ENCODE measurements around the gene RETREG3.
"Not testable (repeated sequence)": the region's sequence is repeated elsewhere in the genome, so short reads cannot be mapped to it uniquely, and the experiment has no call there.

Gene RETREG3

DNA sequence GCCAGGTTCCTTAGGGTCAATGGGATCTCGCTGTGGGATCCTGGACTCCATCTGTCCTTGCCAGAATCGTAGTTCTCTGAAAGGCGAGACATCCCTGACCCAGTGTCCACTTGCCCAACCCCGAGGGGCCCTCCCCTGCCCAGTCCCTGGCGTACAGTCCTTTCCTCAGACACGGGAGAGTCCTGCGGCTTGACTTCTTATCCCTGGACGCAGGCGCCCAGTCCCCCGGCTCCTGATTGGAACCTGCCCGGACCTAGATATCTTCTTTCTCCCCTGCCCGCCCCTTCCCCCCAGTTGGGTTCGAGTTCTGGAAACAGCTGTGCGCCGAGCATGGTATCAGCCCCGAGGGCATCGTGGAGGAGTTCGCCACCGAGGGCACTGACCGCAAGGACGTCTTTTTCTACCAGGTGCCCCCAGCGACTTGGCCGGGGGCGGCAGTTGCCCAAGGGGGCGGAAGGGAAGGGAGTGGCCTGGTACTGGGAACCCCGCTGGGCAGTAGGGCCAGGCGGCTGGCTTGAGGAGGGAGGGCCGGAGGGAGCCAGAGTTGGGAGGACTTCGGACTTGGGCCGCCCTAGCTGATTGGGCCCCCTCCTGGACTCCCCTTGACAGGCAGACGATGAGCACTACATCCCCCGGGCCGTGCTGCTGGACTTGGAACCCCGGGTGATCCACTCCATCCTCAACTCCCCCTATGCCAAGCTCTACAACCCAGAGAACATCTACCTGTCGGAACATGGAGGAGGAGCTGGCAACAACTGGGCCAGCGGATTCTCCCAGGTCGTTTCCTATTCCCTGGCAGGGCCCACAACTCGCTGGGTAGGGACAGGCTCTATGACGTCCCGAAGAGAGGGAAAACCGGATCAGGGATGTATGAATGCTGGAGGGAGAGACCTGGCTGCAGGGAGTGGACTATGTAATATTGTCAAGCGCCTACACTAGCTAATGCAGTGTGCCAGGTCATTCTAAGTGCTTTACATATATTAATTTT is 934 bp upstream of the RETREG3 start:
- not testable (repeated sequence) for DNase-seq

DNA sequence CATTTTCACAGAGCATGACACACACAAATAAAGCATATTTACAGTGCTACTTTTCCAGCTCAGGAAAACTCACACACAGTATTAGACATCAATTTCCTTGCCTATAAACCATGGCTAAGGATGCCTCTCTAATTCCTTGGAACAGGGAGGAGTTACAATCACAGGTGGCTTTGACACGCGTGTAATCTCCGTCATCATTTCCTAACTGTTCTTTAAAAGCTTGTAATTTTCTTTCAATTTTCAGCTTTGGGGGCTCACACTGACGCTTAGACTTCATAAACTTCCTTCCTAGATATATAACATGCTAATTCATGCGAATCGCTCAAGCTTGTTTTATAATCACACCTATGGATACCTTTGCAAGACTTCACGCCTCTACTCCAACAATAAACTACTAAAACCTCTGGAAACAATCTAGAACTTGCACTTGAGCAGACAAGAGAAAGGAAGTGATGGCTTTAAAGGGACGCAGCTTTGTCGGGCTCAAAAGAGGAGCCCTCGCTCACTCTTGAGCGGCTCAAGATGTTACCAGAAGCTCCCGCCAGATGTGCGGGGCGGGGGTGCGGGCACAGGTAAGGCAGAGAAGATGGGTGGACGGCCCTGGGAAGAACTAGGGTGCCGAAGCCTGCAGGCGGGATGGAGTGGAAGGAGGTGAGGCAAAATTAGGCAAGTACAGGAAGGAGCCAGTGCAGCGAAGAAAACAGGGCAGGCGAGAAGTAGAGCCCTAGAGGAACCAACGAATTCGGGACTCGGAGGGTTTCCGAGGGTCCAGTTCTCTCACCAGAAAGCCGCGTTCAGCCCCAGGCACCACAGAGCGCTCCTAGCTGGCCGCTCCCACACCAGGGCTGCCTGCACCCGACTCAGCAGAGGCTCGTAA is 631 bp downstream of the RETREG3 start:
- DNase-seq: peak; percentile 17

GRCh38 chr17:42607769-42608168 is 1.4 kb downstream of the RETREG3 start:
- no peak for DNase-seq

DNA sequence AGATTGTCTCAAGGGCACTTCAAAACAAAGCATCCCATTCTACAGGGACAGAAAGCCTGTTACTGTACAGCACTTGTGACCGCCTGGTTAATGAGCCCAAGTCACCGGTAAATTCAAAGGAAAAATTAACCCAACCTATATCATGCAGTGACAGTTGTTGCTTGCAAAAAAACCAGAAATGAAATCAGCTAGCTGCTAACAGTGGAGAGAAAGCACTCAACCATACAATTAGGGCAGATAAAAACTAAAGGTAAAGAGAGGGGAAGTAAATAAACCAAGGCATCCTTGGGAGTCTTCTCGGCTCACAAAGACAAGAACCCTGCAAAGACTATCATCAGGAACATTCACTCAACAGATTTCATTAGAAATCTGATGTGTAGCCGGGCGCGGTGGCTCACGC is 5.9 kb downstream of the RETREG3 start:
- no peak for DNase-seq

GRCh38 chr17:42598905-42599304 is 10.3 kb downstream of the RETREG3 start:
- no peak for DNase-seq

DNA sequence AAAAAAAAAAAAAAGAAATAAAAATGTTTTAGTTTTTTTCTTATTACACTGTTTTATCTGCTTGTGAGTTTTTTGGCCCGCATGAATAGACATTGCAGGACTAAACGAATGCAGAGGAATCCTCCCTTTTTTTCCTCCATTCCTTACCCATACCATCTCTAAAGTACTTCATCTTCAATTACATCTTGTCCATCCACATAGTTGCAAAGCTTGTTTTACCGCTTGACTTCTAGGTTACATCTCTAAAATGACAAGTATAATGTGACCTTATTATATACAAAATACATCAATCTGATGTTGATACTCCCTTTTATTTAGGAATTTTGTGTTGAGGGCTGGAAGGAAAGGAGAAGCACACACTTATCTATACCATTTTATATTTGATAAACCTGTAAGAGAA is 12.8 kb downstream of the RETREG3 start:
- DNase-seq: no peak

GRCh38 chr17:42591411-42591810 is 17.8 kb downstream of the RETREG3 start:
- DNase-seq: no peak

DNA sequence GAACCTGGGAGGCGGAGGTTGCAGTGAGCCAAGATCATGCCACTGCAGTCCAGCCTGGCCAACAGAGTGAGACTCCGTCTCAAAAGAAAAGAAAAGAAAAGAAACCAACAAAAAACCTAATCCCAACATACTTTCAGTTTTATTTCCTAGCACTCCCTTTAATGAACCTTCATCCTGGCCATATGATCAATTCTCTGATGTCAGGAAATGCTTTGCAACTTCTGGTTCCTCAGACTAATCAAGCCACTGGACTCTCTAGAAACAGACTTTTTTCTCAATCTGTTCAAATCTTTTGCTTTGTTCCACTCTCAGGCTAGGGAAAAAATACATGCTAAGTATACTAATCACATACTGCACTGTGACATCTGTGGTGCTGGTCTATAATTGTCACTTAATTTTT is 18.3 kb downstream of the RETREG3 start:
- no peak for DNase-seq

GRCh38 chr17:42586514-42587230 is 22.5 kb downstream of the RETREG3 start:
- no peak for DNase-seq

- DNase-seq: no peak
These were observed 23.8 kb downstream of the RETREG3 start for GRCh38 chr17:42585353-42585752.

GRCh38 chr17:42584880-42585279 is 24.3 kb downstream of the RETREG3 start:
- no peak for DNase-seq

GRCh38 chr17:42581744-42582270 is 27.4 kb downstream of the RETREG3 start:
- DNase-seq: no peak

DNA sequence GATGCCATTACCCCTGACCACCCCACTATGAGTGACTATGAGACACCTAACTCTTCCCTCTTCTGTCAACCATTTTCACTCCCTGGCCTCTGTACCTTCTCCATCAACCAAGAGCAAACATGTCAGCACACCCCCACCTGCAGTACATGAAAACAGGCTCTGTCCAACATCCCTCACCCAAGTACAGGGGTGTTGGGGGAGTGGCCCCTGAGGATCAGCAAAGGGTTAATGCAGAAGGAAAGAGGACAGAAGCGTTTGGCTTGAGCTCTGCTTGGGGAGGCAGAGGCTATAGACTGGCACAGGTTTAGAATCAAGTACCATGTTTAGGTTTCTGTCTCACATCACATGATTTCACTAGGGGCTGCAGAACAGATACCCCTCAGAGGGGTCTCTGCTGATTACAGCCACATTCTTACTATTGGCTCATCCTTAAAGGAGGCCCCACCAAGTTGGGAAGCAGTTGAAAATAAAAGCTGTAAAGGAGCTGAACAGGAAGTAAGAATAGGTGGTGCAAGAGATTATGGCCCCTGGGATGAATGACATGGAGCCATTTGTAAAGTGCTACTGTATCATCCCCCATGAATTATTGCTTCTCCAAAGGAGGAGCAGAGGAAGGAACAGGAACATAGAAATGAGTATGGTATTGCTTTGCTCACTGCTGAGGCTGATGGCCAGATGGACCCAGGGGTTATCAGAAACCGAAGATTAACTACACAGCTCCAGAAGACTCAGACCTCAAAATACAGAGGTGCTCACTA is 29.2 kb downstream of the RETREG3 start:
- DNase-seq: no peak

- peak; percentile 78 for DNase-seq
These were observed 30.8 kb downstream of the RETREG3 start for GRCh38 chr17:42578282-42578869.

DNA sequence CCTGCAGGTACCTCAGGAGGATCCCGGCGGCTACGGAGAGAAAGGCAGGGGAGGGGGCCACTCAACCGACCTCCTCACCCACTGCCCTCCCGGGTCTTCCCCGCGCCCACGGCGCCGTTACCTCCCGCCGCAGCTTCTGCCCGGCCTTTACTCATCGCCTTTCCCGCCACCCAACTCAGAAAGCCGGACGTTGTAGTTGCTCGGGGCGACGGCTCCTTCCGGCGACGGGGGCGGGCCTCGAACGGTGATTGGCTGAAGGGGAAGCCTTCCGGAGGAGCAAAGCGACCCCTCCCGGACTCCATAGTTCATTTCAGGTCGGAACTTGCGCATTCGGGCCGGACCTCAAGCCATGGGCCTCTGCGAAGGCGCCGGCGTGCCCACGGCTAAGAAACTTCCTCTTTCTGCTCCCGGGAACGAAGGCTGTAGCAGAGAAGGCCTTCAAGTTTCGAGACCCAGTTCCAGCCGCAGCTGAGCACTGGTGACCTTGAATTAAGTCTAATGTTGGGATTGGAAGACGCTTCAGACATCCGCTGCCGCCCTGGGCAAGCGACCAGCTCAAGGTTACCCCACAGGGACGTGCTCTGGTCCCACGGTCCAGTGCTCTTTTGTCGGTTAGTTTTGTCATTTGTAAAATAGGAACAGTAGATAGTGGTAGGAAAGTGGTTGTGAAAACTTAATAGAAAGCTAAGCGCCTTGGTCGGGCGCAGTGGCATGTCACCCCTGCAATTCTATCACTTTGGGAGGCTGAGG is 31.5 kb downstream of the RETREG3 start, which contains the start of gene PSMC3IP:
Gene PSMC3IP, minus strand, starts transcription at position 198 of the 750 bp plus-strand sequence. Its CDS starts 43 bp downstream, at position 155.
- peak; percentile 93 for DNase-seq

- DNase-seq: no peak
These were observed 32.0 kb downstream of the RETREG3 start for GRCh38 chr17:42577140-42577531.

- no peak for DNase-seq
These were observed 34.7 kb downstream of the RETREG3 start for GRCh38 chr17:42574463-42574862.

- no peak for DNase-seq
These were observed 36.1 kb downstream of the RETREG3 start for GRCh38 chr17:42573095-42573494.

GRCh38 chr17:42571435-42572225 is 37.5 kb downstream of the RETREG3 start:
- no peak for DNase-seq

Measured in stimulated activated CD4-positive, alpha-beta T cell treated with anti-CD3 and anti-CD28 coated beads, Interleukin-4, amount 100 ng/mL, for 1 hour (primary cell).